H1 (cell line): Measurements from ENCODE around the gene DLX2. TPM values are rescaled to one million over a fixed set of nuclear protein-coding genes. Genes with fewer than 3 reads are reported as not detected.
A peak's percentile ranks its signal among the peaks of the same experiment; 100 is the strongest.

Source experiments
- BACH1 ChIP-seq: IDR thresholded peaks from 2 replicates; pipeline ENCODE4 v1.6.1; 2012; ENCODE audit warnings: low read length, improper control_type of control experiment
- CHD2 ChIP-seq: IDR thresholded peaks from 2 replicates; pipeline ENCODE4 v1.6.1; 2012; ENCODE audit warnings: low read length, improper control_type of control experiment
- MAFK ChIP-seq: IDR thresholded peaks from 2 replicates; pipeline ENCODE4 v1.6.1; 2012; ENCODE audit warnings: low read depth, mild to moderate bottlenecking, improper control_type of control experiment, low read length
- POLR2A ChIP-seq, 2 experiments: IDR thresholded peaks; 1 replicate in 1 of 2; 2 replicates in 1 of 2; pipeline ENCODE4 v1.6.1; 2011; ENCODE audit warnings: low read depth in 2 of 2, low read length in 2 of 2, mild to moderate bottlenecking in 2 of 2; ENCODE audit errors: control extremely low read depth in 1 of 2
- RNF2 ChIP-seq: fragments of 200-900, 300-1000 bp; sonication (generic); IDR thresholded peaks from 2 replicates; pipeline ENCODE4 v1.7.1; 2016; ENCODE audit warnings: borderline replicate concordance, low read depth, mild to moderate bottlenecking, antibody characterized with exemption, low read length; ENCODE audit not compliant: poor library complexity, severe bottlenecking; ENCODE audit errors: missing control alignments
- SIRT6 ChIP-seq: IDR thresholded peaks from one replicate; pipeline ENCODE4 v1.7.1; 2012; ENCODE audit warnings: low read length, inconsistent platforms
- SRF ChIP-seq: IDR thresholded peaks from 2 replicates; pipeline ENCODE4 v1.6.1; 2011; ENCODE audit warnings: mild to moderate bottlenecking, low read depth, low read length, moderate library complexity
- polyA plus RNA-seq, 7 experiments: library from polyadenylated mRNA; depleted of rRNA in 3 of 7; stranded (reverse) in 5 of 7; unstranded in 2 of 7; fragments of >200 nt in 5 of 7; fragments of 200-250 nt in 2 of 7; gene quantifications; 1 replicate in 5 of 7; 2 replicates in 1 of 7; 4 replicates in 1 of 7; pipeline versions ENCODE4 v1.2.1 to v1.2.3, GENCODE V29; 2011 to 2013; ENCODE audit warnings: missing spikeins in 2 of 7, mixed read lengths in 2 of 7
- total RNA-seq: library from RNA; stranded (reverse); fragmentation: NEBNext Ultra II Directional; extraction: Animal tissue kit (Norgen Biotek cat#: 25700); gene quantifications from 2 replicates; pipeline ENCODE4 v1.2.1, GENCODE V29; 2021
- TF ChIP-seq, protein P1 (sequence below): IDR thresholded peaks from 2 replicates; pipeline ENCODE4 v1.6.1; 2012; ENCODE audit warnings: low read length, inconsistent platforms
- TF ChIP-seq, protein P2 (sequence below): fragments of 300-600 bp; sonication (generic); IDR thresholded peaks from 2 replicates; pipeline ENCODE4 v1.7.1; 2012; ENCODE audit warnings: low read length, moderate library complexity, mild to moderate bottlenecking, inconsistent platforms; ENCODE audit not compliant: insufficient replicate concordance

The DLX2 gene
- total and polyA plus RNA-seq, 2 of the 8 experiments (the other 6 are each of a cell fraction or from before 2014, with no cell fraction given): 0.45 TPM; not detected in 1

- TF ChIP-seq MAFK (no peak), SIRT6 (no peak), BACH1 (no peak; the same call in none of the 2 replicates), SRF (no peak), POLR2A (IDR thresholded peaks at IDR 0.05; ENCODE audit: control extremely low read depth in 1 of 2, low read depth in 2 of 2, low read length in 2 of 2) (no peak), RNF2 (peak; percentile 77), CHD2 (no peak)
- TF ChIP-seq, protein P1, sequence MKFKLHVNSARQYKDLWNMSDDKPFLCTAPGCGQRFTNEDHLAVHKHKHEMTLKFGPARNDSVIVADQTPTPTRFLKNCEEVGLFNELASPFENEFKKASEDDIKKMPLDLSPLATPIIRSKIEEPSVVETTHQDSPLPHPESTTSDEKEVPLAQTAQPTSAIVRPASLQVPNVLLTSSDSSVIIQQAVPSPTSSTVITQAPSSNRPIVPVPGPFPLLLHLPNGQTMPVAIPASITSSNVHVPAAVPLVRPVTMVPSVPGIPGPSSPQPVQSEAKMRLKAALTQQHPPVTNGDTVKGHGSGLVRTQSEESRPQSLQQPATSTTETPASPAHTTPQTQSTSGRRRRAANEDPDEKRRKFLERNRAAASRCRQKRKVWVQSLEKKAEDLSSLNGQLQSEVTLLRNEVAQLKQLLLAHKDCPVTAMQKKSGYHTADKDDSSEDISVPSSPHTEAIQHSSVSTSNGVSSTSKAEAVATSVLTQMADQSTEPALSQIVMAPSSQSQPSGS: no peak
- TF ChIP-seq, protein P2, sequence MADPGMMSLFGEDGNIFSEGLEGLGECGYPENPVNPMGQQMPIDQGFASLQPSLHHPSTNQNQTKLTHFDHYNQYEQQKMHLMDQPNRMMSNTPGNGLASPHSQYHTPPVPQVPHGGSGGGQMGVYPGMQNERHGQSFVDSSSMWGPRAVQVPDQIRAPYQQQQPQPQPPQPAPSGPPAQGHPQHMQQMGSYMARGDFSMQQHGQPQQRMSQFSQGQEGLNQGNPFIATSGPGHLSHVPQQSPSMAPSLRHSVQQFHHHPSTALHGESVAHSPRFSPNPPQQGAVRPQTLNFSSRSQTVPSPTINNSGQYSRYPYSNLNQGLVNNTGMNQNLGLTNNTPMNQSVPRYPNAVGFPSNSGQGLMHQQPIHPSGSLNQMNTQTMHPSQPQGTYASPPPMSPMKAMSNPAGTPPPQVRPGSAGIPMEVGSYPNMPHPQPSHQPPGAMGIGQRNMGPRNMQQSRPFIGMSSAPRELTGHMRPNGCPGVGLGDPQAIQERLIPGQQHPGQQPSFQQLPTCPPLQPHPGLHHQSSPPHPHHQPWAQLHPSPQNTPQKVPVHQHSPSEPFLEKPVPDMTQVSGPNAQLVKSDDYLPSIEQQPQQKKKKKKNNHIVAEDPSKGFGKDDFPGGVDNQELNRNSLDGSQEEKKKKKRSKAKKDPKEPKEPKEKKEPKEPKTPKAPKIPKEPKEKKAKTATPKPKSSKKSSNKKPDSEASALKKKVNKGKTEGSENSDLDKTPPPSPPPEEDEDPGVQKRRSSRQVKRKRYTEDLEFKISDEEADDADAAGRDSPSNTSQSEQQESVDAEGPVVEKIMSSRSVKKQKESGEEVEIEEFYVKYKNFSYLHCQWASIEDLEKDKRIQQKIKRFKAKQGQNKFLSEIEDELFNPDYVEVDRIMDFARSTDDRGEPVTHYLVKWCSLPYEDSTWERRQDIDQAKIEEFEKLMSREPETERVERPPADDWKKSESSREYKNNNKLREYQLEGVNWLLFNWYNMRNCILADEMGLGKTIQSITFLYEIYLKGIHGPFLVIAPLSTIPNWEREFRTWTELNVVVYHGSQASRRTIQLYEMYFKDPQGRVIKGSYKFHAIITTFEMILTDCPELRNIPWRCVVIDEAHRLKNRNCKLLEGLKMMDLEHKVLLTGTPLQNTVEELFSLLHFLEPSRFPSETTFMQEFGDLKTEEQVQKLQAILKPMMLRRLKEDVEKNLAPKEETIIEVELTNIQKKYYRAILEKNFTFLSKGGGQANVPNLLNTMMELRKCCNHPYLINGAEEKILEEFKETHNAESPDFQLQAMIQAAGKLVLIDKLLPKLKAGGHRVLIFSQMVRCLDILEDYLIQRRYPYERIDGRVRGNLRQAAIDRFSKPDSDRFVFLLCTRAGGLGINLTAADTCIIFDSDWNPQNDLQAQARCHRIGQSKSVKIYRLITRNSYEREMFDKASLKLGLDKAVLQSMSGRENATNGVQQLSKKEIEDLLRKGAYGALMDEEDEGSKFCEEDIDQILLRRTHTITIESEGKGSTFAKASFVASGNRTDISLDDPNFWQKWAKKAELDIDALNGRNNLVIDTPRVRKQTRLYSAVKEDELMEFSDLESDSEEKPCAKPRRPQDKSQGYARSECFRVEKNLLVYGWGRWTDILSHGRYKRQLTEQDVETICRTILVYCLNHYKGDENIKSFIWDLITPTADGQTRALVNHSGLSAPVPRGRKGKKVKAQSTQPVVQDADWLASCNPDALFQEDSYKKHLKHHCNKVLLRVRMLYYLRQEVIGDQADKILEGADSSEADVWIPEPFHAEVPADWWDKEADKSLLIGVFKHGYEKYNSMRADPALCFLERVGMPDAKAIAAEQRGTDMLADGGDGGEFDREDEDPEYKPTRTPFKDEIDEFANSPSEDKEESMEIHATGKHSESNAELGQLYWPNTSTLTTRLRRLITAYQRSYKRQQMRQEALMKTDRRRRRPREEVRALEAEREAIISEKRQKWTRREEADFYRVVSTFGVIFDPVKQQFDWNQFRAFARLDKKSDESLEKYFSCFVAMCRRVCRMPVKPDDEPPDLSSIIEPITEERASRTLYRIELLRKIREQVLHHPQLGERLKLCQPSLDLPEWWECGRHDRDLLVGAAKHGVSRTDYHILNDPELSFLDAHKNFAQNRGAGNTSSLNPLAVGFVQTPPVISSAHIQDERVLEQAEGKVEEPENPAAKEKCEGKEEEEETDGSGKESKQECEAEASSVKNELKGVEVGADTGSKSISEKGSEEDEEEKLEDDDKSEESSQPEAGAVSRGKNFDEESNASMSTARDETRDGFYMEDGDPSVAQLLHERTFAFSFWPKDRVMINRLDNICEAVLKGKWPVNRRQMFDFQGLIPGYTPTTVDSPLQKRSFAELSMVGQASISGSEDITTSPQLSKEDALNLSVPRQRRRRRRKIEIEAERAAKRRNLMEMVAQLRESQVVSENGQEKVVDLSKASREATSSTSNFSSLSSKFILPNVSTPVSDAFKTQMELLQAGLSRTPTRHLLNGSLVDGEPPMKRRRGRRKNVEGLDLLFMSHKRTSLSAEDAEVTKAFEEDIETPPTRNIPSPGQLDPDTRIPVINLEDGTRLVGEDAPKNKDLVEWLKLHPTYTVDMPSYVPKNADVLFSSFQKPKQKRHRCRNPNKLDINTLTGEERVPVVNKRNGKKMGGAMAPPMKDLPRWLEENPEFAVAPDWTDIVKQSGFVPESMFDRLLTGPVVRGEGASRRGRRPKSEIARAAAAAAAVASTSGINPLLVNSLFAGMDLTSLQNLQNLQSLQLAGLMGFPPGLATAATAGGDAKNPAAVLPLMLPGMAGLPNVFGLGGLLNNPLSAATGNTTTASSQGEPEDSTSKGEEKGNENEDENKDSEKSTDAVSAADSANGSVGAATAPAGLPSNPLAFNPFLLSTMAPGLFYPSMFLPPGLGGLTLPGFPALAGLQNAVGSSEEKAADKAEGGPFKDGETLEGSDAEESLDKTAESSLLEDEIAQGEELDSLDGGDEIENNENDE: no peak
These were observed 7.4 kb downstream of the DLX2 start (continued) for GRCh38 chr2:172095146-172095904.
